DND-41 (cell line): Measurements from ENCODE around the gene PRKCE.

Source experiments
- ATAC-seq: fragments of 200-7000 bp; cut with Tn5 transposase; 3 replicates; pipeline ENCODE4 v1.9.1; 2021; ENCODE audit warnings: low read depth; ENCODE audit not compliant: insufficient read depth
- DNase-seq: peaks from one replicate; pipeline ENCODE4 v3.0.0-alpha.2; 2020
- H2AFZ ChIP-seq: 2 replicates; pipeline ENCODE4 v1.6.0; 2012; ENCODE audit warnings: low read depth, low read length
- H3K27ac ChIP-seq: 2 replicates; pipeline ENCODE4 v1.5.1; 2012; ENCODE audit warnings: low read length, inconsistent platforms
- H3K27me3 ChIP-seq: fragments of 200-600 bp; sonication (generic); 2 replicates; pipeline ENCODE4 v1.6.0; 2012; ENCODE audit warnings: low read length, mild to moderate bottlenecking, inconsistent platforms; ENCODE audit not compliant: insufficient read depth, poor library complexity
- H3K36me3 ChIP-seq: 2 replicates; pipeline ENCODE4 v1.5.1; 2012; ENCODE audit warnings: low read length, inconsistent platforms; ENCODE audit not compliant: insufficient read depth
- H3K4me1 ChIP-seq: 2 replicates; pipeline ENCODE4 v1.5.1; 2012; ENCODE audit warnings: mild to moderate bottlenecking, low read length; ENCODE audit not compliant: insufficient read depth
- H3K4me2 ChIP-seq: 2 replicates; pipeline ENCODE4 v1.6.0; 2012; ENCODE audit warnings: mild to moderate bottlenecking, moderate library complexity, low read length, inconsistent platforms; ENCODE audit not compliant: insufficient read depth
- H3K4me3 ChIP-seq, 2 experiments: fragments of 200-600 bp in 1 of 2; shearing (Covaris generic) in 1 of 2; 2 replicates each; pipeline ENCODE4 v1.5.1; 2012 to 2016; ENCODE audit warnings: inconsistent platforms in 2 of 2, low read length in 2 of 2, mild to moderate bottlenecking in 2 of 2, low read depth in 1 of 2, moderate library complexity in 1 of 2
- H3K79me2 ChIP-seq: 2 replicates; pipeline ENCODE4 v1.6.0; 2012; ENCODE audit warnings: low read length, inconsistent platforms; ENCODE audit not compliant: insufficient read depth
- H3K9ac ChIP-seq: 2 replicates; pipeline ENCODE4 v1.6.0; 2012; ENCODE audit warnings: low read depth, mild to moderate bottlenecking, inconsistent platforms, low read length, moderate library complexity
- H3K9me3 ChIP-seq: 2 replicates; pipeline ENCODE4 v1.5.1; 2012; ENCODE audit warnings: low read length, moderate library complexity, mild to moderate bottlenecking, inconsistent platforms; ENCODE audit not compliant: insufficient read depth, severe bottlenecking
- H4K20me1 ChIP-seq: 2 replicates; pipeline ENCODE4 v1.6.0; 2012; ENCODE audit warnings: low read length; ENCODE audit not compliant: insufficient read depth
- CTCF ChIP-seq: IDR thresholded peaks from 2 replicates; pipeline ENCODE4 v1.5.1; 2012; ENCODE audit warnings: borderline replicate concordance, low read length, moderate library complexity, mild to moderate bottlenecking; ENCODE audit not compliant: poor library complexity, severe bottlenecking; ENCODE audit errors: extremely low read depth
- EZH2 ChIP-seq: IDR thresholded peaks from 3 replicates; pipeline ENCODE4 v1.6.1; 2012; ENCODE audit warnings: borderline replicate concordance, low read depth, mild to moderate bottlenecking, moderate library complexity, low read length, inconsistent platforms; ENCODE audit not compliant: severe bottlenecking

Gene PRKCE

GRCh38 chr2:46018773-46019591 lies 367.5 kb downstream of the PRKCE start:
- DNase-seq: no peak
- no peaks in the 10 kb centered on the region for H3K79me2 ChIP-seq
- TF ChIP-seq EZH2 (no peak), CTCF (no peak)
- H3K9ac ChIP-seq: no peak overlapping the region
- H3K4me3 ChIP-seq: no peak overlapping the region
- H3K9me3 ChIP-seq: no peaks in the 10 kb centered on the region
- no peak overlapping the region for H2AFZ ChIP-seq
- no peaks in the 10 kb centered on the region for H3K36me3 ChIP-seq
- no peaks in the 10 kb centered on the region for H3K27me3 ChIP-seq
- H3K27ac ChIP-seq: no peak overlapping the region
- H3K4me1 ChIP-seq: peaks cover 5% of the 10 kb centered on the region; the same call in 1 of the 2 replicates
- H4K20me1 ChIP-seq: no peaks in the 10 kb centered on the region
- ATAC-seq: no peak
- no peak overlapping the region for H3K4me2 ChIP-seq

- H3K4me2 ChIP-seq: no peak overlapping the region
- H3K9me3 ChIP-seq: no peaks in the 10 kb centered on the region
- peaks cover 5% of the 10 kb centered on the region; the same call in 1 of the 2 replicates for H3K4me1 ChIP-seq
- H3K9ac ChIP-seq: no peak overlapping the region
- no peak overlapping the region for H3K27ac ChIP-seq
- H3K36me3 ChIP-seq: no peaks in the 10 kb centered on the region
- no peak overlapping the region for H3K4me3 ChIP-seq
- ATAC-seq: no peak
- no peaks in the 10 kb centered on the region for H3K79me2 ChIP-seq
- H4K20me1 ChIP-seq: no peaks in the 10 kb centered on the region
- H2AFZ ChIP-seq: no peak overlapping the region
- TF ChIP-seq EZH2: no peak
- no peak for TF ChIP-seq CTCF
- no peaks in the 10 kb centered on the region for H3K27me3 ChIP-seq
- no peak for DNase-seq
These were observed 368.9 kb downstream of the PRKCE start for GRCh38 chr2:46020416-46020815.

DNA sequence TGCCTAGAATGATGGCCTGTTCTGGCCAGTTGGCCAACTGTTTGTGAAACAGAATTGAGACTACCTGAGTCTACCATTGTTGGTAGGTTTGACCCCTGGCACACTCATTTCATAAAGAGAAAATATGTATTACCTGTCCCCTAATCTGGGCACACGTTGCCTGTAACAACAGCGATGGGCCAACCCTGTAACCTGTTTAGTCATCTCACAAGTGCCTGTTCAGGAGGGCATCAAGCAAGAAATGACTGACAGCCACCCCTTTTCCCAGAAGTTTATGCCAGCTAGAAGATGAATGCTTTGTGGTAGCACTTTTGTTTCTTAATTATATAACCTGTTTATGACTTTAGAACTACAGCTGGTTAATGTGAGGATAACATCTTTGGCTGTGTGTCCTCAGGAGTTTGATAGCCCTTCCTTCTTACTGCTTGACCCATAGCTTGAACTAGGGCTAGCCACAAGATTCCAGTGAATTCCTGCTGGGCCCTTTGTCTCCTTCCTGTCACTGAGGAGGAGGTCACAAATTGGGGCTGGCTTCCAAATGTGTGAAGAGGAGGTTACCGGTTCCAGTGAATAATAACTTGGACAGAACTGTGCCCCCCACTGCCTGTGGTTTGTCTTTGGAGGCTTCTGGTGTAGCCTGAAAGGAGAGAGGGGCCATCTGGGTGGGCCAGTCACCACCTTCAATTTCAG lies 371.8 kb downstream of the PRKCE start:
- no peaks in the 10 kb centered on the region for H3K79me2 ChIP-seq
- no peaks in the 10 kb centered on the region for H3K9me3 ChIP-seq
- no peak overlapping the region for H3K9ac ChIP-seq
- ATAC-seq: no peak
- H3K27me3 ChIP-seq: no peaks in the 10 kb centered on the region
- H3K4me2 ChIP-seq: no peak overlapping the region
- H3K27ac ChIP-seq: no peak overlapping the region
- H4K20me1 ChIP-seq: no peaks in the 10 kb centered on the region
- H3K4me3 ChIP-seq: no peak overlapping the region
- no peaks in the 10 kb centered on the region for H3K36me3 ChIP-seq
- H2AFZ ChIP-seq: no peak overlapping the region
- DNase-seq: no peak
- no peak for TF ChIP-seq EZH2
- no peak for TF ChIP-seq CTCF
- peaks cover 5% of the 10 kb centered on the region; the same call in 1 of the 2 replicates for H3K4me1 ChIP-seq
